ENCODE results near the gene CHAF1A.

The CHAF1A gene

GRCh38 chr19:4452230-4452990 is 50.0 kb downstream of the CHAF1A start:
- TF ChIP-seq GATA2 (IDR thresholded peaks at IDR 0.05; ENCODE audit: low read depth, low read length) (no peak), GATA3 (IDR thresholded peaks at IDR 0.05; ENCODE audit: low read depth, low read length) (no peak)

- TF ChIP-seq GATA2 (IDR thresholded peaks at IDR 0.05; ENCODE audit: low read depth, low read length), result no peak
- no peak for TF ChIP-seq GATA3 (IDR thresholded peaks at IDR 0.05; ENCODE audit: low read depth, low read length)
Measured at GRCh38 chr19:4453232-4454179, 51.1 kb downstream of the CHAF1A start.

- TF ChIP-seq GATA2 (IDR thresholded peaks at IDR 0.05; ENCODE audit: low read depth, low read length), result no peak
- TF ChIP-seq GATA3 (IDR thresholded peaks at IDR 0.05; ENCODE audit: low read depth, low read length), result no peak
Measured at GRCh38 chr19:4454747-4455718, 52.6 kb downstream of the CHAF1A start.

GRCh38 chr19:4455719-4456475 is 53.5 kb downstream of the CHAF1A start:
- TF ChIP-seq GATA3 (IDR thresholded peaks at IDR 0.05; ENCODE audit: low read depth, low read length) (no peak), GATA2 (IDR thresholded peaks at IDR 0.05; ENCODE audit: low read depth, low read length) (no peak)

GRCh38 chr19:4456476-4456842 is 54.0 kb downstream of the CHAF1A start:
- TF ChIP-seq GATA2 (IDR thresholded peaks at IDR 0.05; ENCODE audit: low read depth, low read length) (no peak), GATA3 (IDR thresholded peaks at IDR 0.05; ENCODE audit: low read depth, low read length) (no peak)

- no peak for TF ChIP-seq GATA2 (IDR thresholded peaks at IDR 0.05; ENCODE audit: low read depth, low read length)
- TF ChIP-seq GATA3 (IDR thresholded peaks at IDR 0.05; ENCODE audit: low read depth, low read length), result no peak
Measured at GRCh38 chr19:4456843-4457653, 54.6 kb downstream of the CHAF1A start.

- TF ChIP-seq GATA3 (IDR thresholded peaks at IDR 0.05; ENCODE audit: low read depth, low read length) (no peak), GATA2 (IDR thresholded peaks at IDR 0.05; ENCODE audit: low read depth, low read length) (no peak)
Measured at GRCh38 chr19:4457654-4458395, 55.4 kb downstream of the CHAF1A start, which contains the start of gene UBXN6. Gene UBXN6 (minus strand): TSS chr19:4457794. CDS start chr19:4457697, 97 bp downstream.

GRCh38 chr19:4464815-4465581 is 62.6 kb downstream of the CHAF1A start:
- TF ChIP-seq GATA3 (IDR thresholded peaks at IDR 0.05; ENCODE audit: low read depth, low read length) (no peak), GATA2 (IDR thresholded peaks at IDR 0.05; ENCODE audit: low read depth, low read length) (no peak)

GRCh38 chr19:4467835-4468234 is 65.4 kb downstream of the CHAF1A start:
- TF ChIP-seq GATA2 (IDR thresholded peaks at IDR 0.05; ENCODE audit: low read depth, low read length) (no peak), GATA3 (IDR thresholded peaks at IDR 0.05; ENCODE audit: low read depth, low read length) (no peak)

- no peak for TF ChIP-seq GATA2 (IDR thresholded peaks at IDR 0.05; ENCODE audit: low read depth, low read length)
- TF ChIP-seq GATA3 (IDR thresholded peaks at IDR 0.05; ENCODE audit: low read depth, low read length), result no peak
Measured at GRCh38 chr19:4471403-4472173, 69.1 kb downstream of the CHAF1A start.
